NCI-H69 (cell line): ENCODE measurements around the gene RAB2B.

Experiments
- DNase-seq: peaks from one replicate; lab custom pipeline; 2025; lab: John Stamatoyannopoulos, UW

Gene RAB2B

GRCh38 chr14:21486640-21487087, 9.9 kb upstream of the RAB2B start:
- no peak for DNase-seq

- DNase-seq: peak; percentile 93
Measured at GRCh38 chr14:21476523-21476924, 235 bp downstream of the RAB2B start.

DNA sequence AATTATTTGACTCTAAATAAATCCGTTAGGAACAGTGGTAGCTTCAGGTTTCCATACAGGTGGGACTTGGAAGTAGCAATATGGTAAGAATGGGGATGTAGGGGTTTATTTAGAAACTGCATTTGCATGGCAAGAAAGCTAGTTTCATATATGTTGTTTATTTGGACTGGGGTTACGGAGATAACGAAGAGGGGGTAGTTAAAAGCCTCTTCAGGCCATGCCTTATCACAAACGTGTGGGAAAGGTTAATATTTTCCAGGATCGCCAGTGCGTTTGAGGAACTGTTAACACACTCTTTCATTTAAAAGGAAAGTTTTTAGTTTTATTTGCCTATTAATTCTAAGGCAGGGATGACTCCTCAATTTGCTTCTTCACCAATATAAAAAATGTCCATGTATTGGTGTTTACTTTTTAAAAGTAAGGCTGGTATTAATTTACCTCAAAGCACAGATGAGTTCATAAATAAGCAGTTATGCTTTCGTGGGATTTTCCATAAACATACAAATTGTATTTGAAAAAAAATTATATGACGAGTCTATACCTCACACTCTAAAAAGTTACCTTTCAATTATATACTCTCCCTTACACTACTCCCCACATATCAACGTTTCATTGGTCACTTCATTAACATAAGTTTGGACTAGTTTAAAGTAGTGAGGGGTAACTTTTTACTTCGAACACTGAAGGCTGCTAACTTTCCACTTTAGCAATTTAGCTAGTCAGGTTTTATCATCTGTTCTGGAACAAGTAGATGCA, 814 bp downstream of the RAB2B start:
- DNase-seq: no peak

- no peak for DNase-seq
Measured at GRCh38 chr14:21467616-21468015, 9.1 kb downstream of the RAB2B start.

DNA sequence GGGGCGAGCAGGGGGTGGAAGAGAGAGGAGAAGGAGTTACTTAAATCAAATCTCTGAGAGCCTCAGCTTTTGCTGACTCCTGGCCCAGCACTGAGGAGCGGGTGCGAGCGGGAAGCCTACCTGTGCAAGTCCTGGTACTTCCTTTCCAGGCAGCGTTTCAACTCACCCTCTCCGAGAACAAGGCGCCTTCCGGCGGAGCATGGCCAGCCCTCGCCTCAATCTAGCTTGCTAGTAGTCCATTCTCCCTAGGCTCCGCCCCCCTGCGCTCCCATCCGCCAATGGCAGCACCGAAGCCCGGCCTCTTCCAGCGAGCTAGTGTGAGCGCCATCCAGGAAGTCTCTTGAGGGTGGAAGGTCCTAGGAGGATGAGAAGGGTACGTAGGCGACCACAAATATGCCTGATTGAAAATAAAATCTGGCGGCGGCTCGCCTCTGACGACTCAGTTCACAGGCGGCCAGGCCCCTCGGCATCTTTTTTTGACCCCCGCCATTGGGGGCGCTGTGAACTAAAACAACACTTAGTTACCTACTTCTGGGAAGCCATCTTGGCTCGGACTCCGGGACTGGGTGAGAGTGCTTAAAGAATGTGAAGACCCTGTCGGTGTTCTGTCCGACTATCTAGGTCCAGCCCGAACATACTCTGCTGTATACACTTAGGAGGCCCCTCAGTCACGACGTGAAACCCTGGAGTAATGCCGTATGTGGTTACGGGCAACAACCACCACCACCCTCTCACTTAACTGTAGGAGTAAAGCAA, 20.7 kb downstream of the RAB2B start, which contains the start of gene CHD8:
CHD8 (minus strand) TSS at position 212 of the 756 bp plus-strand sequence. CDS start 24,480 bp downstream, outside the sequence.
- peak; percentile 100 for DNase-seq

DNA sequence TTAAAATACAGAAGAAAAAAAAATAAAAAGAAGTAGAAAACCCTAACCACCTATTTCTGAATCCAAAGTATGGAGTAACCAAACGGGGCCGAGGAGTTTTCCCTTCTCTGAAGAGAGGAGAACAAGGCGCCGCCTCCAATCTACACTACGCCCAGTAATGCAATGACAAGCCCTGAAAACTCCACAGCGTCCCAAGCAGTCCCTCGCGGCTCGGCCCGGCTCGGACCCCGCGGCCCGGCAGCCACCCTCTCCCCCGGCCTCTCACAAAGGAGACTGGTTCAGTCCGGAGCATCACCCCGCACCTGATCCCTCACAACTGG, 21.2 kb downstream of the RAB2B start:
- no peak for DNase-seq

- DNase-seq: peak; percentile 49
Measured at GRCh38 chr14:21454843-21455544, 21.8 kb downstream of the RAB2B start.

GRCh38 chr14:21449899-21450216, 26.9 kb downstream of the RAB2B start:
- DNase-seq: no peak

DNA sequence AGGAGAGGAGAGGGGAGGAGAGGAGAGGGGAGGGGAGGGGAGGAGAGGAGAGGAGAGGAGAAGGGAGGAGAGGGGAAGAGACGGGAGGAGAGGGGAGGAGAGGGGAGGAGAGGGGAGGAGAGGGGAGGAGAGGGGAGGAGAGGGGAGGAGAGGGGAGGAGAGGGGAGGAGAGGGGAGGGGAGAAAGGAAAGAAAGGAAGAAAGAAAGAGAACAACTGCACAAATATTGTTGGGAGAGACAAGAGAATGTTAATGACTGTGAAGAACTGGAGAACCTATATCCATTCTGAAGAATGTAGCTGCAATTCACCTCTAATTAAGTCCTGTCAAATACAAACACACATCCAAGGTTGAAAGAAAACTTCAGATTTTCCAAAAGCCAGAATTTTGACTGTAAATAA, 34.1 kb downstream of the RAB2B start:
- peak; percentile 3 for DNase-seq

DNA sequence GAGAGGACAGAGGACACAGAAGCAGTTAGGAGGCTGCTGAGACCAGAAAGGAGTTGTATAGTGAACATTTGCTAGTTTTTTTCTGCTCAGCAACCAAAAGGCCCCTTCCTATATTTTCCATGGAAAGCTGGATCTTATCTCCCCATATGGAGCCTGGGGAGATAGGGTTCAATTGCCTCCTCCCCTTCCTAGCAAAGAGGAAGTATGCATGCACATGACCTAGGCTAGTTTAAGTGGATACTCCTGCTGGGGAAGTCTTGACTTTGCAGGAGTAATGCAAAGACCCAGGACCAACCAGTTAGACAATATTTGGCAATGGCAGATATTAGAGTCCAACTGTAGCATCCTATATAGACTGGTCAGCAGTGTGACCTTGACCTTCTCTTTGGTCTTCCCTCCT, 35.9 kb downstream of the RAB2B start:
- DNase-seq: no peak

GRCh38 chr14:21437063-21437901, 39.5 kb downstream of the RAB2B start:
- DNase-seq: peak; percentile 100

GRCh38 chr14:21436567-21437062, 40.1 kb downstream of the RAB2B start:
- DNase-seq: peak; percentile 34

DNA sequence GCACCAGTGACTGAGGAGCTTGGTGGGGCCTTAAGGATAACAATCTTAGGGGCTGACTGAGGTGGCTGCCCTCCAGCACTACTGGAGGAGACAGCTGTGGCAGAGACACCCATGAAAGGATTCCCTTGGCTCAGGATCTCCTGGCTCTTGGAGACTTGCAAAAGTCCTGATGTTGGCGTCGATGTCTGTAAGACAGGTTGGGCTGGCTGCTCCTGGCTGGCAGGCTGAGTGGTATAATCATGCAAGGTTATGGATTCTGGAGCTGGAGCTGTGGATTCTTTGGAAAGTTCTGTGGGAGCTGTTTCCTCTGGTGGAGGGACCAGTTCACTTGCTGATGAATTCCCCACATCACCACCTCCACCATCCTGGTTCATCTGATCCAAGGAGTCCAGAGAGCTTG, 45.6 kb downstream of the RAB2B start:
- DNase-seq: no peak

GRCh38 chr14:21428930-21429329, 47.8 kb downstream of the RAB2B start:
- DNase-seq: peak; percentile 66

- DNase-seq: no peak
Measured at GRCh38 chr14:21426692-21427091, 50.1 kb downstream of the RAB2B start.

DNA sequence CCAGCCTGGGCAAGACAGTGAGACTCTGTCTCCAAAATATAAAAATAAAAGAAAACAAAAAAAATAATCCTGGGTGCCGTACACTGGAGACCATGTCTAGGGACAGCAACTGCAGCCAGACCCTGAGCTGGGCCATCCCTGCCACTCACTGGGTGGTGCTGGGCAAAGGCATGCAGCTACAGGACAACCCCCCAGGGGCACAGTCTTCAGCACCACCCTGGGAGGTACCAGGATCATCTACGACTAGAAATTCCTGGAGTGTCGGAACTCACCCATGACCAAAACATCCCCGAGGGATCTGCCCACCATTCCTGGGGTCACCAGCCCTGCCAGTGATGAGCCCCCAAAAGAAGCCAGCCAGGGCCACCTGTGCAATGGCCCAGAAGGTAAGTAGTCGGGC, 57.2 kb downstream of the RAB2B start:
- DNase-seq: no peak

DNA sequence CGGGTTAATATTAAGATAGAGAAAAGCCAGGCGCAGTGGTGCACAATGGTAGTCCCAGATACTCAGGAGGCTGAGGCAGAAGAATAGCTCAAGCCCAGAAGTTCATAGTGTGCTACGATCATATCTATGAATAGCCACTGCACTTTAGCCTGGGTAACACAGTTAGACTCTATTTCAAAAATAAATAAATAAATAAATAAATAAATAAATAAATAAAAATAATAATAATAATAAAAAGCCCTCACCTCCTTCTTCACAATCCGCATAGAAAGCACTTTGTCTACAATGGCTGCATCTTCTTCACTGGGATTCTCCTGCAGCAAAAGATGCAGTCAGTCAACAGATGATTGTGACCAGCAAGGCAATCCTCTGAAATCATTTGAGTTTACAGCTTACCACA, 61.4 kb downstream of the RAB2B start:
- DNase-seq: no peak

DNA sequence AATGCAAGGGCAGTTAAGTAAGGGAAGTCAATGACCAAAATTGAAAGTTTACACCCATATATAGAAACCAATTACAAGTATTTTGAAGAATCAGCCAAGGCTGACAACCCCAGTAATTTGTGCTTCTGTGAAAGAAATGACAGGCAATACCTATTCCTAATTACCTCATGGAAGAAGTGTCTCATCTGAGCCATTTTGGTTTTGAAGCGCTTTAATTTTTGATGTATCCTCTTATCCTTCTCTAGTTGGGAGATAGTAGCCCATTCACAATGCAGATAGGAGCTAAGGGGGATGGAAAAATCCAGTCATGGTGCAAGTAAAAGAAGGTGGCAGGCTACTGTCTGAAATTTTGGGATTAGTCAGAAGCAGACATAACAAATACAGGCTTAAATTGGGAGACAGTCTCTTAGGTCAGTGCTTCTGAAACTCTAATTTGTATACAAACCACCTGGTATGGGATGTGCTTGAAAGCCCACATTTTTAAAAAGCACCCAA, 62.6 kb downstream of the RAB2B start:
- no peak for DNase-seq
